Small intestine (tissue), 7 donors: ENCODE results near the gene TRIL. TPM values are rescaled to one million over a fixed set of nuclear protein-coding genes. Genes with fewer than 3 reads are reported as not detected.

ENCODE experiments used
- DNase-seq, 2 donors: peaks; one replicate each; pipeline versions ENCODE4 v3.0.0 to v3.0.0-alpha.2; 2013
- FAIRE-seq: peaks from 2 replicates; lab custom pipeline; 2012; peaks lifted over from hg19 to GRCh38; lab: Jason Lieb, UNC
- H3K27ac ChIP-seq, 3 donors: one replicate each; pipeline ENCODE4 v1.5.1; 2013; ENCODE audit warnings: low read length in 2 of 3, mild to moderate bottlenecking in 2 of 3, control low read depth in 1 of 3, inconsistent platforms in 1 of 3, low read depth in 1 of 3, moderate library complexity in 1 of 3
- H3K27me3 ChIP-seq, 3 donors: one replicate each; pipeline ENCODE4 v1.6.1; 2013; ENCODE audit warnings: low read length in 3 of 3, inconsistent platforms in 1 of 3; ENCODE audit not compliant: control insufficient read depth in 3 of 3, insufficient read depth in 3 of 3
- H3K36me3 ChIP-seq, 3 donors: one replicate each; pipeline ENCODE4 v1.6.1; 2013; ENCODE audit warnings: low read length in 3 of 3, inconsistent platforms in 1 of 3, low read depth in 1 of 3, mild to moderate bottlenecking in 1 of 3, moderate library complexity in 1 of 3; ENCODE audit not compliant: control insufficient read depth in 3 of 3, insufficient read depth in 2 of 3
- H3K4me1 ChIP-seq, 3 donors: one replicate each; pipeline ENCODE4 v1.6.1; 2013; ENCODE audit warnings: low read length in 2 of 3, inconsistent platforms in 1 of 3, low read depth in 1 of 3, mild to moderate bottlenecking in 1 of 3, moderate library complexity in 1 of 3; ENCODE audit not compliant: control insufficient read depth in 3 of 3, insufficient read depth in 2 of 3
- H3K4me3 ChIP-seq, 3 donors: one replicate each; pipeline ENCODE4 v1.5.1; 2013; ENCODE audit warnings: low read length in 3 of 3, control low read depth in 1 of 3, inconsistent platforms in 1 of 3, low read depth in 1 of 3, mild to moderate bottlenecking in 1 of 3, moderate library complexity in 1 of 3
- H3K9me3 ChIP-seq, 2 donors: one replicate each; pipeline ENCODE4 v1.6.1; 2013; ENCODE audit warnings: low read depth in 1 of 2, low read length in 1 of 2; ENCODE audit not compliant: control insufficient read depth in 2 of 2, insufficient read depth in 1 of 2
- WGBS, 3 donors: extraction: QIAGEN DNeasy Blood & Tissue Kit; methylation state at CpG; one replicate each; pipeline ENCODE4 v1.1.7; 2013; 5-methylcytosine and 5-hydroxymethylcytosine counted together
- polyA plus RNA-seq, 4 donors: library from polyadenylated mRNA; stranded (reverse) in 3 of 4; unstranded in 1 of 4; fragments of 200-250 nt in 3 of 4; fragments of 120-200 nt in 1 of 4; gene quantifications; one replicate each; pipeline versions ENCODE4 v1.2.1 to v1.2.3, GENCODE V29; 2013
- donor health status: healthy with polysubstance abuse.
- donor health status: control.
- donor health status: control.
- donor health status: Bipolar disorder and iron deficiency.
- donor health status: healthy.

The TRIL gene
- polyA plus RNA-seq, 4 donors: 0.22 to 2.9 (median 1.5) TPM

DNA sequence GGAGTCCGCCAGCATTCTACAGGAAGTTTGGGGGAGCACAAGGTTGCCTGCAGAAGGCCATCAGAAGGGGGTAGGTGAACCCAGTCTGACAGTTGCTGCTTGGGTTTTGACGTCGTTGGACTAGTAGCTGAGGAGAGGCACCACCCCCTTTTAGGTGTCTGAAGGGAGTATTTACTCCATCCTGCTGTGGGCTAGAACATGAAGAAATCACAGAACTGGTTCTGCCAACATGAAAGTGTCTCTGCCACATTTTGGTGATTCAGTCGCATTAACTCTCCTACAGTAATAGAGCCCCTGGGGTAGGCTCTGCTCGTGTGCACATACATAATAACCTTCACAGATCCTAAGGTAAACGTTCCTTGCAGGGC lies 834 bp upstream of the TRIL start:
- H3K4me1 ChIP-seq: peaks cover 0 to 25% (median 2%) of the 10 kb centered on the region in 3 donors
- peak overlapping the region in 1 of 3 donors; percentile 52 for H3K4me3 ChIP-seq
- DNase-seq (peak in 1 of 2 donors; percentile 6), FAIRE-seq (no peak)
- peaks cover 0 to 35% (median 5%) of the 10 kb centered on the region in 3 donors for H3K27me3 ChIP-seq
- 45 to 62% (median 50%) methylated on average over 6 of the region's 6 CpGs for WGBS, 3 donors
- H3K9me3 ChIP-seq: no peaks in the 10 kb centered on the region
- H3K36me3 ChIP-seq: peaks cover 0 to 2% (median 0%) of the 10 kb centered on the region in 3 donors
- no peak overlapping the region for H3K27ac ChIP-seq

DNA sequence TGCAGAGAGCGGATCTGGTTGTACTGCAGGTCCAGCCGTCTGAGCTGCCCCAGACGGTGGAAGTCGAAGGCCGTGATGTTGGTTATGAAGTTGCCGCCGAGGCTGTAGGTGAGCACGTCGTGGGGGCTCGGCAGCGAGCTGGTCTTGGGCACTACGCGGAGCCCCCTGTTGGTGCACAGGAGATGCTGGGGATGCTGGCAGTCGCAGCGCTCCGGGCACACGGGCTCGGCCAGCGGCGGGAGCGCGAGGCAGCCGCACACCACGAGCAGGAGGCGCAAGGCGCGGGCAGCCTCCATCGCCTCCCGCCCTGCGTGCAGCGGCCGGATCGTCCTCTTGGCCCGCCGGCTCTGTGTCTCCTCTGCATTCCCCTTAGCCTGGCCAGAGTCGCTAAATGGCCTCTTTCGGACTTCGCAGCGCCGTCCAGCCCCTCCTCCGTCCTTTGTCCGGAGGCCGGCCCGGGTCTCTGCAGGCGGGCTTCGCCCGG lies 337 bp downstream of the TRIL start:
- FAIRE-seq: no peak
- Histone ChIP-seq H3K4me3 (peak overlapping the region in 2 of 3 donors; percentile 52 to 85), H3K9me3 (no peaks in the 10 kb centered on the region), H3K27ac (peak overlapping the region in 1 of 3 donors; percentile 61), H3K36me3 (peaks cover 0 to 2% (median 0%) of the 10 kb centered on the region in 3 donors), H3K4me1 (peaks cover 0 to 27% (median 2%) of the 10 kb centered on the region in 3 donors), H3K27me3 (peaks cover 0 to 35% (median 5%) of the 10 kb centered on the region in 3 donors)
- 0 to 4% (median 3%) methylated on average over 36 to 47 of the region's 47 CpGs for WGBS, 3 donors
- DNase-seq: peak; percentile 7 to 59

DNA sequence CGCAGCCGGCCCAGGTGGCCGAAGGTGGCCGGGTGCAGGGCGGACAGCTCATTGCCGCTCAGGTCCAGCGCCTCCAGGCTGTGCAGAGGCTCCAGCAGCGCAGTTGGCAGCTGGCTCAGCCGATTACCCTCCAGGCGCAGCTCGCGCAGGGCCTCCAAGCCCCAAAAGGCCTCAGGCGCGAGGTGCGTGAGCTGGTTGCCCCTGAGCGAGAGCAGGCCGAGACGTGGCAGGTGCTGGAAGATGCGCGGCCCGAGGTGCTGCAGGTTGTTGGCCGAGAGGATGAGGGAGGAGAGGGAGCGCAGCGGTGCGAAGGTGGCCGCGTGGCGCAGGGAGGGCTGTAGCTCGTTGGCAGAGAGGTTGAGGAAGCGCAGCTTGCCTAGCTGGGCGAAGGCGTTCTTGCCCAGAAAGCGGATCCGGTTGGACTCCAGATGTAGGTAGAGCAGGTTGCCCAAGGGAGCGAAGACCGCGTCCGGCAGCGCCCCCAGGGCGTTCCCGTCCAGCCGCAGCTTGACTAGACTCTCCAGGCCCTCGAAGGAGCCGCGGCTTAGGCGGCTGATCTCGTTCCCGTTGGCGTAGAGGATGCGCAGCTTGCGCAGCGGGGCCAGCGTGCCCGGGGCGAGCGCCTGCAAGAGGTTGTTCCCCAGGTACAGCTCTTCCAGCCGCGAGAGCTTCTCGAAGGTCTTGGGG lies 923 bp downstream of the TRIL start:
- no peaks in the 10 kb centered on the region for H3K9me3 ChIP-seq
- H3K27ac ChIP-seq: peak overlapping the region in 2 of 3 donors; percentile 12 to 21
- H3K4me1 ChIP-seq: peaks cover 0 to 27% (median 2%) of the 10 kb centered on the region in 3 donors
- FAIRE-seq: no peak
- peak overlapping the region in 2 of 3 donors; percentile 52 to 85 for H3K4me3 ChIP-seq
- peaks cover 0 to 34% (median 5%) of the 10 kb centered on the region in 3 donors for H3K27me3 ChIP-seq
- DNase-seq: peak; percentile 29 to 75
- H3K36me3 ChIP-seq: peaks cover 0 to 2% (median 0%) of the 10 kb centered on the region in 3 donors
- 1 to 6% (median 3%) methylated on average over 52 to 59 of the region's 59 CpGs for WGBS, 3 donors

DNA sequence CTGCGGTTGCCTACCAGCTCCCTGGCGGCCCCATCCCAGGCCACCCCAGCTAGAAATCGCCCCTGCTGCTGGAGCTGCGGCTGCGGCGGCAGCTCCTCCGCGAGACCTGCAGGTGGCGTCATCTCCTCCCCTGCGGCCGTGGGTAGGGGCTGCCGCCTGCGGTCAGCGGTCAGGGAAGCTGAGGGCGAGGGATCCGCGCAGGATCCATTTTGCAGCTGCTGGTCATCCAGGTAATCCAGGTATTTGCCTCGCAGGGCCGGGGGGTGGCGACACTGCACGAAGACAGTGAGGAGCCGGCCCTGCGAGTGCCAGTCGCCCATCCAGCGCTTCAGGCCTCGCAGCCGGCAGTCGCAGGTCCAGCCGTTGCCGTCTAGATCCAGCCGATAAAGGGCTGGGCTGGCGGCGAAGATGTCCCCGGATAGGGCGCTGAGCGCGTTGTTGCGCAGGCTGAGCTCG lies 1.5 kb downstream of the TRIL start:
- DNase-seq (peak; percentile 67 to 85), FAIRE-seq (no peak)
- 1% methylated on average over 34 to 39 of the region's 39 CpGs for WGBS, 3 donors
- Histone ChIP-seq H3K4me3 (peak overlapping the region in 2 of 3 donors; percentile 52 to 85), H3K4me1 (peaks cover 0 to 27% (median 2%) of the 10 kb centered on the region in 3 donors), H3K36me3 (peaks cover 0 to 2% (median 0%) of the 10 kb centered on the region in 3 donors), H3K27me3 (peaks cover 0 to 33% (median 5%) of the 10 kb centered on the region in 3 donors), H3K27ac (peak overlapping the region; percentile 21 to 88 (median 81)), H3K9me3 (no peaks in the 10 kb centered on the region)

DNA sequence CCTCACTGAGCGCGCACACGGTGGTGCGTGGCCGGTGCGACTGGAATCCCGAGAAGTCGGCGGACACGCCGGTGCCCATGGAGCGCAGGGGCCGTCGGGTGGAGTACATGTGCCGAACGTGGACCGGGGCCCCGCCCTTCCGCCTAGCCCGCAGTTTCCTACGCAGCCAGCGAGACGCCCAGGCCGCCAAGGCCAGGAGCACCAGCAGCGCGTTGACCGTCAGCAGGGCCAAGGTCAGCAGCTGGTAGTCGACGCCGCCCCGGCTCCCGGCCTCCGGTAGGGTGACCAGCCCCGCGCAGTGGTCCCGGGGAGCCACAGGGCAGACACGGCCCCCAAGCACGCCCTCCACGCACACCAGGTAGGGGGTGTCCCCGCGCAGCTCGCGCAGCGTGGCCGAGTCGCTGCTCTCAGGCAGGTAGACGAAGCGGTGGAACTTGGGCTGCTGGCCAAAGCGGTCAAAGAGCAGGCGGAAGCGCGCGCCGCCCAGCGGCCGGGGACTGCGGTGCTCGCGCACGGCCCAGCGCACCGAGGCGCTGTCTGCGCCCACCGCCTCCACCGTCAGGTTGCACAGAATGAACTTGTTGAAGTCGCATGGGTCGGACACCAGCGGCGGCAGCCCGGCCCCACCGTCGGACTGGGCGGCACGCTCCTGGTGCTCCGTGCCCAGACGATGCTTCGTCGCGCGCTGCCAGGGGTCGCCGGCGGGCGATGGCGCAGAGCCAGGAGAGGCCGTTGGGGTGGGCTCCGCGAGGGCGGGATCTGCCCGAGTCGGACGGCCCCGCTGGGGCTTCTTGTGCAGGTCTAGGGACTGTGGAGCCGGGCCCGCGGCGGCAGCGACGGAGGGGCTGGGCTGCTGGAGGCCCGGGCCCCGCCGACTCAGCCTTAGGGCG lies 2.2 kb downstream of the TRIL start:
- H3K27me3 ChIP-seq: peaks cover 0 to 33% (median 5%) of the 10 kb centered on the region in 3 donors
- FAIRE-seq (no peak), DNase-seq (peak; percentile 86 to 93)
- 2 to 4% (median 3%) methylated on average over 78 to 104 of the region's 104 CpGs for WGBS, 3 donors
- peaks cover 0 to 2% (median 0%) of the 10 kb centered on the region in 3 donors for H3K36me3 ChIP-seq
- peak overlapping the region in 2 of 3 donors; percentile 52 to 85 for H3K4me3 ChIP-seq
- H3K27ac ChIP-seq: peak overlapping the region; percentile 71 to 88 (median 81)
- no peaks in the 10 kb centered on the region for H3K9me3 ChIP-seq
- peaks cover 0 to 27% (median 2%) of the 10 kb centered on the region in 3 donors for H3K4me1 ChIP-seq

DNA sequence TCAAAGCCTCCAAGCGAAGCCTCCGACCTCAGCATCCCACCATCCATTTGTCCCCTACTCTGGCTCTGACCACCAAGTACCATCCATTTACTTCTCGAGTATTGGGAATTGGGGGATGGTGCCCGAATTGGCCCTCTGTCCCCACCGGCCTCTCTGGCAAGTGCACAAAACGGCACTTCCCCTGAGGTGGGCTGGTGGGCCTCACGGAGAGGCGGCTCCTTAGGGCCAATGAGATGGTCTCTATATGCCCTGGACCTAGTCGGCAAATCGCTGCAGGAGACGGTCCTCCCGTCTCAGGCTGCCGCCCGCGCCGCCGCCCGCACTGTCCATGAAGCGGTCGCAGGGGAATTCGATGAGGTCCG lies 2.8 kb downstream of the TRIL start:
- WGBS, 3 donors: 18 to 36% (median 21%) methylated on average over 21 to 22 of the region's 22 CpGs
- Histone ChIP-seq H3K4me1 (peaks cover 0 to 27% (median 2%) of the 10 kb centered on the region in 3 donors), H3K36me3 (peaks cover 0 to 2% (median 0%) of the 10 kb centered on the region in 3 donors), H3K9me3 (no peaks in the 10 kb centered on the region), H3K27ac (peak overlapping the region; percentile 71 to 88 (median 81)), H3K27me3 (peaks cover 0 to 31% (median 5%) of the 10 kb centered on the region in 3 donors), H3K4me3 (peak overlapping the region in 2 of 3 donors; percentile 52 to 85)
- DNase-seq (no peak), FAIRE-seq (no peak)

DNA sequence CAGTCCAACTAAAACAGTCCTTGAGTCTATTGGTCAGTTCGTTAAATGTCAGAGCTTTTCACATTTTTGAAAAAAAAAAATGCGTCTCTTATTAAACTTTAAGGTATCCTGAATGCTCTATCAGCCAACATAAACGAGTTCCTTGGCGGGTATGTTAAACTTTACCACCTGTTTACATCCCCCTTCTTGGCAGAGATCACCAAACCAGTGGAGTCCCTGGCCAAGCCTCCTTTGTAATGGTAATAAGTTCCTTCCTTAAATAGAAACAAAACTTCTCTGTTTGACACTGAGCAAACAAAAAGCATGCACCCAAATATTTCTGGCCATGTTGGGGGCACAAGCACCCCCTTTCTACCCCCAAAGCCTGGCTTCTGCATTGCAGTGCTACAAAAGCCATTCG lies 3.2 kb downstream of the TRIL start:
- H3K4me3 ChIP-seq: peak overlapping the region in 1 of 3 donors; percentile 52
- H3K27ac ChIP-seq: no peak overlapping the region

DNA sequence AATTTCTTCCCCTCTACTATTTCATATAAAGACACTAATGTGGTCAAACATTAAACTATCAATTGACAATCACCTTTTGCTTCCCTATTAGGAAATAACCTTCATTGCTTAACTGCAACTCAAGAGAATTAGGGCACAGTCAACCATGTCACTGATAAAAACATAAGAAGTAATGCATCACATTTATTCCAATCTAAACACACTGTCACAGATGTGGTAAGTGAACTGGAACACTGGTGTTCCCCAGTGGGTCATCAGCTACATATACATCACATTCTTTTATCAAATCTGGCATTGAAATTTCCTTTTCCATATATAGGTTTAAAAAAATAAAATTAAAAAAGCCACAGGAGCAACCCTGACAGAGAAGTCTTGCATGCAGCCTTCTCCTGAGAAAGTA lies 3.7 kb downstream of the TRIL start:
- no peaks in the 10 kb centered on the region for H3K9me3 ChIP-seq
- no peak overlapping the region for H3K4me3 ChIP-seq
- no peak for DNase-seq
- peaks cover 0 to 31% (median 5%) of the 10 kb centered on the region in 3 donors for H3K27me3 ChIP-seq
- peaks cover 0 to 27% (median 2%) of the 10 kb centered on the region in 3 donors for H3K4me1 ChIP-seq
- H3K27ac ChIP-seq: no peak overlapping the region
- no peak for FAIRE-seq
- no peaks in the 10 kb centered on the region for H3K36me3 ChIP-seq

More for the DNA sequence above, 3.2 kb downstream of the TRIL start:
- Histone ChIP-seq H3K36me3 (no peaks in the 10 kb centered on the region), H3K9me3 (no peaks in the 10 kb centered on the region), H3K27me3 (peaks cover 0 to 31% (median 5%) of the 10 kb centered on the region in 3 donors), H3K4me1 (peaks cover 0 to 27% (median 2%) of the 10 kb centered on the region in 3 donors)
- FAIRE-seq (no peak), DNase-seq (no peak)
- WGBS, 3 donors: 24 to 46% (median 37%) methylated on average over 5 of the region's 5 CpGs
